HAP-1 (cell line): ENCODE data around the gene POMC.

Experiments used
- DNase-seq, 2 experiments: peaks; one replicate each; pipeline ENCODE4 v3.0.0-alpha.2; 2016 to 2020; ENCODE audit warnings: low spot score in 2 of 2
- H3K27me3 ChIP-seq: fragments of 250-450 bp; sonication (Bioruptor Pico); 2 replicates; pipeline ENCODE4 v1.5.1; 2020; ENCODE audit warnings: low read depth, mild to moderate bottlenecking, moderate library complexity
- H3K36me3 ChIP-seq: fragments of 250-450 bp; sonication (Bioruptor Pico); replicated peaks from 2 replicates; pipeline ENCODE4 v1.5.1; 2020; ENCODE audit warnings: mild to moderate bottlenecking
- H3K4me1 ChIP-seq: fragments of 250-450 bp; sonication (Bioruptor Pico); 2 replicates; pipeline ENCODE4 v1.5.1; 2020; ENCODE audit warnings: mild to moderate bottlenecking
- H3K4me3 ChIP-seq: fragments of 250-450 bp; sonication (Bioruptor Pico); 2 replicates; pipeline ENCODE4 v1.5.1; 2020; ENCODE audit warnings: mild to moderate bottlenecking, moderate library complexity
- H3K9me3 ChIP-seq: fragments of 250-450 bp; sonication (Bioruptor Pico); 2 replicates; pipeline ENCODE4 v1.5.1; 2020; ENCODE audit warnings: mild to moderate bottlenecking, moderate library complexity
- in situ Hi-C: fragments of 300-500 bp; cut with MboI; formaldehyde crosslinking; loops from 3 replicates; pipeline ENCODE4 v1.14.3; 2020; ENCODE audit warnings: low sequenced_read_pairs, inconsistent platforms, mixed read lengths

Gene POMC

GRCh38 chr2:25119263-25119662 is 49.1 kb downstream of the POMC start:
- no peak for DNase-seq
- Histone ChIP-seq H3K36me3 (no peaks in the 10 kb centered on the region), H3K4me3 (no peak overlapping the region), H3K9me3 (no peaks in the 10 kb centered on the region), H3K4me1 (no peaks in the 10 kb centered on the region), H3K27me3 (no peaks in the 10 kb centered on the region)
- in situ Hi-C loops: no loop called here

DNA sequence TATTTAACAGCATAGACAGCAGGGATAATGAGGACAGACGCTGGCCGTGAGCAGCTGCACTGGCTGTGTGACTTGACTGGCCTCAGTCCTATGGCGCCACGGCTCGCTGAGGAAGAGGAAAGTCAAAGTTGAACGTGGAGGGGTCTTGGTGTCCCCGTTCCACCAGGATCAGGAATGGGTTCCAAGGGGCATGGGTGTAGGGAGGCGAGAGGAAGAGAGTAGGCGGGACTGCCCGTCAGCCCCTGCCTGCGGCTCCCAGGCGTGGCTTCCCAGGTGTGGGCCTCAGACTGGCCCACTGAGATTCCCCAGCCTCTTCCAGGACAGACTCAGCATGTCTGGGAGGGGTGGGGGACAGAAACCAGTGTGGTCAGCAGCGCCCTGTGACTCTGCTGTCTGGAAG is 51.4 kb downstream of the POMC start:
- in situ Hi-C loops: no loop called here
- H3K4me1 ChIP-seq: no peaks in the 10 kb centered on the region
- no peaks in the 10 kb centered on the region for H3K36me3 ChIP-seq
- no peak overlapping the region for H3K4me3 ChIP-seq
- H3K9me3 ChIP-seq: no peaks in the 10 kb centered on the region
- H3K27me3 ChIP-seq: no peaks in the 10 kb centered on the region
- no peak for DNase-seq

DNA sequence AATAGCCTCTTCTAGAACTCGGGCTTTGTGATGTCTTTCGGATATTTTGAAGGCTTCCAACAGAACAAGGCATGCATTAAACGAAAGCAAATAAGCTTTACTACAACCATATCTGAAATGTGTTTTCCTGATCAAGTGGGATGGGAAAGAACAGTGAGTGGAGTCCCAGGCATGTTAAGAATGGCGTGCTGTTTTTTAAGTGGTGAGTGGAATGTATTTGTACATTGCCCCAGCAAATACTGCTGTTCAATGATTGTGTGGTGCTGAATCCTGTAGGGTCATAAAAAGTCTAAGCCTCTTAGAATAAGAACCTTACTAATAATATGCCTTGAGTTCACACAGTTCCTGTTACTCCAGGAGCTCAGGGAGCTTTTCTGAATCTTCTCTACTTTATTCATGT is 52.5 kb downstream of the POMC start:
- H3K4me1 ChIP-seq: no peaks in the 10 kb centered on the region
- in situ Hi-C loops: no loop called here
- DNase-seq: no peak
- H3K9me3 ChIP-seq: no peaks in the 10 kb centered on the region
- H3K36me3 ChIP-seq: no peaks in the 10 kb centered on the region
- H3K4me3 ChIP-seq: no peak overlapping the region
- no peaks in the 10 kb centered on the region for H3K27me3 ChIP-seq

DNA sequence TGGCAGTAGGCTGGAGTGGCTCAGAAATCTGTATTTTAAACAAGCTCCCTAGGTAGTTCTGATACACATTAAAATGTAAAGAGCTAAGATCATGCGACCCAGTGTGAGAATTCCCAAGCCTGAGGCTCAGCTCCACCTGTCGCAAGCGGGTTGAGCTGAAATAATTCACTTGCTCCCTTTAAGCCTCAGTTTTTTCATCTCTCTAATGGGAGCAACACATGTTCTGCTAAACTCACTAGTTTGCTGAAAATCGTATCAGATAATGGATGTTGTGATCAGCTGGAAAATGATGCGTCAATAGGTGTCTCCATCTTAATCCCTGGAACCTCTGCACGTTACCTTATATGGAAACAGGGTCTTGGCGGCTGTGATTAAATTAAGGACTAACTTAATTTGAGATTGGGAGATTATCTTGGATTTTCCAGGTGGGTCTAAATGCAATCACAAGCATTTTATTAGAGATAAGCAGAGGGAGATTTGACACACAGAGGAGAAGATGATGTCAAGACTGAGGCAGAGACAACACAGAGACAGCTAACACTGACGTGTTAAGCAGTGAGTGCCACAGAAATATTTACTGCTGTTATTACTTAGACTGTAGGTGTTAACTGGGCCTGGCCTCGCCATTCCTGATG is 53.0 kb downstream of the POMC start:
- no peaks in the 10 kb centered on the region for H3K36me3 ChIP-seq
- H3K4me3 ChIP-seq: no peak overlapping the region
- H3K27me3 ChIP-seq: no peaks in the 10 kb centered on the region
- in situ Hi-C loops: no loop called here
- no peak for DNase-seq
- no peaks in the 10 kb centered on the region for H3K4me1 ChIP-seq
- no peaks in the 10 kb centered on the region for H3K9me3 ChIP-seq

GRCh38 chr2:25112113-25112512 is 56.3 kb downstream of the POMC start:
- Histone ChIP-seq H3K9me3 (no peaks in the 10 kb centered on the region), H3K27me3 (no peaks in the 10 kb centered on the region), H3K4me3 (no peak overlapping the region), H3K36me3 (no peaks in the 10 kb centered on the region), H3K4me1 (no peaks in the 10 kb centered on the region)
- in situ Hi-C loops: no loop called here
- no peak for DNase-seq
